Left lobe of liver (tissue), 2 donors: ENCODE results near the gene FBL. TPM values are rescaled to one million over a fixed set of nuclear protein-coding genes. Genes with fewer than 3 reads are reported as not detected.
A peak's percentile ranks its signal among the peaks of the same experiment; 100 is the strongest.
"Not testable (repeated sequence)": the region's sequence is repeated elsewhere in the genome, so short reads cannot be mapped to it uniquely, and the experiment has no call there.

Experiments used
- ATAC-seq: fragments of 200-7000 bp; cut with Tn5 transposase; one replicate; pipeline ENCODE4 v1.9.1; 2020; ENCODE audit warnings: mild to moderate bottlenecking, moderate library complexity
- DNase-seq: peaks from one replicate; pipeline ENCODE4 v3.0.0-alpha.2; 2020; ENCODE audit warnings: low spot score
- total RNA-seq: library from RNA; stranded (reverse); gene quantifications from one replicate; pipeline ENCODE4 v1.2.1, GENCODE V29; 2021
- donor health status: DM: no; HTN: no; CAD: no; lungs with moderate emphysema.
- donor health status: DM: no; HTN: yes; CAD: no.

Gene FBL
- total RNA-seq, 1 donor from 2014 or later: 43.0 TPM

GRCh38 chr19:39877982-39878381 lies 31.8 kb upstream of the FBL start:
- not testable (repeated sequence) for DNase-seq, ATAC-seq

- not testable (repeated sequence) for DNase-seq, ATAC-seq
Measured at GRCh38 chr19:39877488-39877887, 31.3 kb upstream of the FBL start.

- not testable (repeated sequence) for DNase-seq, ATAC-seq
Measured at GRCh38 chr19:39876486-39876885, 30.3 kb upstream of the FBL start.

- not testable (repeated sequence) for DNase-seq, ATAC-seq
Measured at GRCh38 chr19:39875401-39875864, 29.3 kb upstream of the FBL start.

GRCh38 chr19:39874404-39874803 lies 28.2 kb upstream of the FBL start:
- DNase-seq (no peak), ATAC-seq (no peak)

- no peak for DNase-seq
- ATAC-seq: no peak
Measured at GRCh38 chr19:39873385-39873784, 27.2 kb upstream of the FBL start.

GRCh38 chr19:39871886-39872866 lies 26.0 kb upstream of the FBL start:
- ATAC-seq: no peak
- no peak for DNase-seq

GRCh38 chr19:39871362-39871761 lies 25.2 kb upstream of the FBL start:
- DNase-seq (no peak), ATAC-seq (no peak)

GRCh38 chr19:39870171-39870971 lies 24.2 kb upstream of the FBL start:
- no peak for ATAC-seq

GRCh38 chr19:39867952-39868351 lies 21.8 kb upstream of the FBL start:
- DNase-seq: no peak
- no peak for ATAC-seq

More at GRCh38 chr19:39870171-39870971, 24.2 kb upstream of the FBL start:
- DNase-seq: no peak

GRCh38 chr19:39867133-39867532 lies 21.0 kb upstream of the FBL start:
- DNase-seq: no peak
- ATAC-seq: no peak

- DNase-seq (no peak), ATAC-seq (no peak)
Measured at GRCh38 chr19:39865953-39866352, 19.8 kb upstream of the FBL start.

- DNase-seq (no peak), ATAC-seq (no peak)
Measured at GRCh38 chr19:39865186-39865585, 19.0 kb upstream of the FBL start.

- no peak for DNase-seq
- no peak for ATAC-seq
Measured at GRCh38 chr19:39864118-39864517, 17.9 kb upstream of the FBL start.

- DNase-seq (no peak), ATAC-seq (no peak)
Measured at GRCh38 chr19:39858541-39858940, 12.4 kb upstream of the FBL start.

- DNase-seq (no peak), ATAC-seq (no peak)
Measured at GRCh38 chr19:39852882-39853281, 6.7 kb upstream of the FBL start.

- ATAC-seq (no peak), DNase-seq (no peak)
Measured at GRCh38 chr19:39850892-39851291, 4.7 kb upstream of the FBL start.

- DNase-seq: no peak
- no peak for ATAC-seq
Measured at GRCh38 chr19:39848392-39848791, 2.2 kb upstream of the FBL start.

GRCh38 chr19:39847525-39847924 lies 1.3 kb upstream of the FBL start:
- DNase-seq (no peak), ATAC-seq (no peak)

GRCh38 chr19:39846678-39847486 lies 703 bp upstream of the FBL start:
- ATAC-seq (peak; percentile 17), DNase-seq (no peak)

GRCh38 chr19:39845584-39845932 lies 621 bp downstream of the FBL start:
- peak; percentile 23 for ATAC-seq
- DNase-seq: no peak
